Suprapubic skin (tissue), 4 donors: Measurements from ENCODE around the gene PPP1R12B. TPM values are rescaled to one million over a fixed set of nuclear protein-coding genes. Genes with fewer than 3 reads are reported as not detected.
"Not testable (repeated sequence)": the region's sequence is repeated elsewhere in the genome, so short reads cannot be mapped to it uniquely, and the experiment has no call there.

Experiments used
- DNase-seq, 2 donors: peaks; one replicate each; pipeline ENCODE4 v3.0.0-alpha.2; 2019; ENCODE audit warnings: low spot score in 2 of 2
- H3K27ac ChIP-seq: fragments of 200-600 bp; sonication (generic); one replicate; pipeline ENCODE4 v1.5.1; 2019
- H3K27me3 ChIP-seq: fragments of 200-600 bp; sonication (generic); one replicate; pipeline ENCODE4 v1.5.1; 2019
- H3K36me3 ChIP-seq: fragments of 200-600 bp; sonication (generic); one replicate; pipeline ENCODE4 v1.5.1; 2019
- H3K4me1 ChIP-seq: fragments of 200-600 bp; sonication (generic); one replicate; pipeline ENCODE4 v1.5.1; 2019
- H3K4me3 ChIP-seq: fragments of 200-600 bp; sonication (generic); one replicate; pipeline ENCODE4 v1.5.1; 2019; ENCODE audit warnings: mild to moderate bottlenecking
- H3K9me3 ChIP-seq: fragments of 200-600 bp; sonication (generic); one replicate; pipeline ENCODE4 v1.5.1; 2019
- CTCF ChIP-seq, 2 donors: fragments of 200-600 bp in 1 of 2; fragments of 450-650 bp in 1 of 2; sonication (generic) in 1 of 2; IDR thresholded peaks; one replicate each; pipeline ENCODE4 v1.5.1; 2016 to 2019; ENCODE audit warnings: antibody characterized with exemption in 2 of 2, mild to moderate bottlenecking in 1 of 2, moderate library complexity in 1 of 2
- EP300 ChIP-seq: sonication (generic); formaldehyde crosslinking; IDR thresholded peaks from one replicate; pipeline ENCODE4 v1.6.1; 2017; ENCODE audit warnings: antibody characterized with exemption
- POLR2A ChIP-seq, 2 donors: fragments of 450-650 bp; IDR thresholded peaks; one replicate each; pipeline ENCODE4 v1.6.1; 2017; ENCODE audit warnings: antibody characterized with exemption in 2 of 2, mild to moderate bottlenecking in 2 of 2, moderate library complexity in 2 of 2
- POLR2AphosphoS5 ChIP-seq, 3 donors: sonication (generic); formaldehyde crosslinking; IDR thresholded peaks; one replicate each; pipeline ENCODE4 v1.6.1; 2017; ENCODE audit warnings: antibody characterized with exemption in 3 of 3
- WGBS: methylation state at CpG from one replicate; pipeline ENCODE4 v1.1.5; 2018; 5-methylcytosine and 5-hydroxymethylcytosine counted together
- total RNA-seq, 4 donors: library from RNA; depleted of rRNA; stranded (reverse); fragments of >200 nt; gene quantifications; one replicate each; pipeline ENCODE4 v1.1.0, GENCODE V29; 2016

The PPP1R12B gene
- total RNA-seq, 4 donors from 2014 or later: 28.4 to 90.7 (median 30.8) TPM

GRCh38 chr1:202520129-202520856 is 171.8 kb downstream of the PPP1R12B start:
- DNase-seq, H3K36me3 ChIP-seq, H3K9me3 ChIP-seq, H3K4me1 ChIP-seq, H3K4me3 ChIP-seq, H3K27me3 ChIP-seq: not testable (repeated sequence)
- peak overlapping the region; percentile 2 for H3K27ac ChIP-seq

GRCh38 chr1:202520857-202521216 is 172.3 kb downstream of the PPP1R12B start:
- not testable (repeated sequence) for DNase-seq, H3K4me3 ChIP-seq, H3K9me3 ChIP-seq, H3K36me3 ChIP-seq, H3K27me3 ChIP-seq, H3K4me1 ChIP-seq, H3K27ac ChIP-seq
- WGBS: 98% methylated on average over 2 of the region's 2 CpGs

DNA sequence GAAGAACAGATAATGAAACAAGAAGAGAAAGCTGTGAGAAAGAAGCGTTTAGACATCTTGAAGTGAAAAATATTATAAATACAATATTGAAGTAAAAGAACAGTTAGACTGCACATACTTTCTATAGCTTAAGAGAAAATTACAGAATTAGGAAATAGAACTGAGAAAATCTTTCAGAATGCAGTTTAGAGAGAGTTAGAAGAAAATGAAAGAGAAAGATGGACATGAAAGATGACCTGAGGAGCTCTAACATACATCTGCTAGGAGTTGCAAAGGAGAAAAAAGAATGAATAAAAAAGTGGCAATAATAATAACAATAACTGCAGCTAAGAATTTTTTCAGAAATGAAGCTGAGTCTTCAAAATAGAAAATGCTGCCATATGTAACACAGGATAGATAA is 173.0 kb downstream of the PPP1R12B start:
- WGBS: 97% methylated on average over 1 of the region's 1 CpG
- H3K4me1 ChIP-seq, H3K9me3 ChIP-seq, H3K27ac ChIP-seq, H3K27me3 ChIP-seq, DNase-seq, H3K36me3 ChIP-seq, H3K4me3 ChIP-seq: not testable (repeated sequence)

DNA sequence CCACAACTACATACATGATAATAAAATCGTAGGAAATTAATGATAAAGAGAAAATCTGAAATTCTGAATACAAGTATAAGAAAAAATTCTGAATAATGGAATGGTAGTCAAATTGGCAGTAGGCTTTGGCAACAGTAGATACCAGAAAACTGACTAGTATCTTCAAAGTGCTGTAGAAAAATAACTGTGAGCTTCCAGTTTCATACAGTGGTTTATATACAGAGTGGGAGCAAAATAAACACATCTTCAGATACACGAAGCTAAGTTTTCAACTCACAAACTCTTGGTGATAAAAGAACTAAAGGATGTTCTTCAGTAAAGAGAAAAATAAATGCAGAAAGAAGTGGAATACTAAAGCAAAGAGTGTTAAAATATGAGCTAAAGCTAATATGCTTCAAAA is 173.4 kb downstream of the PPP1R12B start:
- Histone ChIP-seq H3K36me3 (no peaks in the 10 kb centered on the region), H3K4me3 (no peak overlapping the region), H3K9me3 (no peaks in the 10 kb centered on the region), H3K27ac (no peak overlapping the region), H3K4me1 (peaks cover 8% of the 10 kb centered on the region), H3K27me3 (no peaks in the 10 kb centered on the region)
- no peak for DNase-seq
- no peak for TF ChIP-seq EP300
- TF ChIP-seq POLR2AphosphoS5 (IDR thresholded peaks at IDR 0.05): no peak
- TF ChIP-seq CTCF (IDR thresholded peaks at IDR 0.05): no peak
- TF ChIP-seq POLR2A (IDR thresholded peaks at IDR 0.05): no peak
- 92% methylated on average over 2 of the region's 2 CpGs for WGBS

- not testable (repeated sequence) for H3K9me3 ChIP-seq, H3K27me3 ChIP-seq, H3K36me3 ChIP-seq, H3K4me1 ChIP-seq, H3K4me3 ChIP-seq, DNase-seq, H3K27ac ChIP-seq
- 65% methylated on average over 1 of the region's 1 CpG for WGBS
Measured at GRCh38 chr1:202526056-202526455, 177.6 kb downstream of the PPP1R12B start.

GRCh38 chr1:202528096-202528722 is 179.7 kb downstream of the PPP1R12B start:
- H3K27me3 ChIP-seq: not testable (repeated sequence)

DNA sequence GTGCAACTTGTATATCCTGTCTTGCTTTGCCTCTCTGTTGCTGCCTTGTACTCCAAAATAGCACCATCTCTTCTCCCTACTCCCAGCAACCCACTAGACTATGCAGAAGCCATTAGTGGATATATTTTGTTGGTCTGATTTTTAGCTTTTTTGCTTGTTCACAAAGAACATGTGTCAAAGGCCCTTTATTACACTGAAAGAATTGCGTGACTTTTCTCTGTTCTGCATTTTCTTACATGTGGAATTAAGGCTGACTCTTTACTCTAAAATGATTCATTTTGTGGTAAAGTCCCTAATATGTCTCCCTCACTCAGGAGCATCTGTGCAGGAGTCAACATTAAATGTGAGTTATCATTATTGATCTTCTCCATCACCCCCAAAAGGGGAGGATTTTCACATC is 182.2 kb downstream of the PPP1R12B start:
- H3K4me1 ChIP-seq, H3K27me3 ChIP-seq, H3K36me3 ChIP-seq, H3K9me3 ChIP-seq, H3K27ac ChIP-seq, DNase-seq, H3K4me3 ChIP-seq: not testable (repeated sequence)
- 89% methylated on average over 1 of the region's 1 CpG for WGBS

More at GRCh38 chr1:202528096-202528722, 179.7 kb downstream of the PPP1R12B start:
- not testable (repeated sequence) for H3K4me3 ChIP-seq, H3K4me1 ChIP-seq, H3K27ac ChIP-seq, DNase-seq, H3K9me3 ChIP-seq, H3K36me3 ChIP-seq
- 90% methylated on average over 3 of the region's 3 CpGs for WGBS

DNA sequence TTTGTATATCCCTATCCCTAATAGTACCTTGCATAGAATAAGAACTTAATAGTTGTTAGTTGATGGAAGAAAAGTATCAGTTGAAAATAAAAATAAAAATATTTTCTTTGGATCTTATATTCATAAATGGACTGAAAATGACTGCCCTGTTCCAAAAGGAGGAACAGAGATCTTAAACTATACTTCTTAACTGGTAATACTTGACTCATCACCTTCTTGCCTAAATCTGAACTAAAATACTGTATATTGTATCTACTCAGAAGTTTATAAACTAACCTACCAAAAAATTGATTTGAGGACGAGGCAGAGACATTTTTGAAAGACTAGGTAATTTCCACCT is 182.9 kb downstream of the PPP1R12B start:
- H3K4me3 ChIP-seq: no peak overlapping the region
- no peaks in the 10 kb centered on the region for H3K27me3 ChIP-seq
- H3K27ac ChIP-seq: peak overlapping the region; percentile 39
- H3K36me3 ChIP-seq: no peaks in the 10 kb centered on the region
- no peak for TF ChIP-seq EP300
- TF ChIP-seq POLR2AphosphoS5 (IDR thresholded peaks at IDR 0.05): no peak
- no peaks in the 10 kb centered on the region for H3K4me1 ChIP-seq
- no peaks in the 10 kb centered on the region for H3K9me3 ChIP-seq
- 57% methylated on average over 1 of the region's 1 CpG for WGBS
- no peak for DNase-seq

DNA sequence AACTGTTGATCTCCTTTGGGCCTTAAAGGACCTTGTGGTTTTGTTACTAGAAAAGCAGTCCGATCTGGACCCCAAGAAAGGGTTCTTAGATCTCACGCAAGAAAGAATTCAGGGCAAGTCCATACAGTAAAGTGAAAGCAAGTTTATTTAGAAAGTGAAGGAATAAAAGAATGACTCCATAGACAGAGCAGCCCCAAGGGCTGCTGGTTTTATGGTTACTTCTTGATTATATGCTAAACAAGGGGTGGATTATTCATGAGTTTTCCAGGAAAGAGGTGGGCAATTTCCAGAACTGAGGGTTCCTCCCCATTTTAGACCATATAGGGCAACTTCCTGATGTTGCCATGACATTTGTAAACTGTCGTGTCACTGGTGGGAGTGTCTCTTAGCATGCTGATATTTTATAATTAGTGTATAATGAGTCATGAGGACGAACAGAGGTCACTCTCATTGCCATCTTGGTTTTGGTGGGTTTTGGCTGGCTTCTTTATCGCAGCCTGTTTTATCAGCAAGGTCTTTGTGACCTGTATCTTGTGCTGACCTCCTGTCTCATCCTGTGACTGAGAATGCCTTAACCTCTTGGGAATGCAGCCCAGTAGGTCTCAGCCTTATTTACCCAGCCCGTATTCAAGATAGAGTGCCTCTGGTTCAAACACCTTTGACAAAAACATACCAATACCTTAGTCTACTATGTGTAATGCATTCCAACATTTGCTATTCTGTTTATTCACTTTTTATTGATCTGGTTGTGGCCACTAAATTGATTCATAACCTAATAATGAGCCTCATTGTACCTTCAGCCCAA is 183.5 kb downstream of the PPP1R12B start:
- H3K27ac ChIP-seq: peak overlapping the region; percentile 39
- H3K27me3 ChIP-seq: not testable (repeated sequence)

More for the DNA sequence above, 183.5 kb downstream of the PPP1R12B start:
- not testable (repeated sequence) for H3K4me1 ChIP-seq, H3K4me3 ChIP-seq, DNase-seq, H3K9me3 ChIP-seq, H3K36me3 ChIP-seq
- WGBS: 62% methylated on average over 6 of the region's 6 CpGs
